SK-N-SH (cell line): Measurements from ENCODE around the gene MYL12A.

ENCODE experiments used
- CHD2 ChIP-seq: fragments of 150-350 bp; IDR thresholded peaks from 2 replicates; pipeline ENCODE4 v1.6.1; 2018; ENCODE audit warnings: low read length; ENCODE audit not compliant: partially characterized antibody
- ELF1 ChIP-seq: IDR thresholded peaks from 2 replicates; pipeline ENCODE4 v1.4.0; 2012
- EP300 ChIP-seq, 2 experiments: IDR thresholded peaks; 2 replicates each; pipeline versions ENCODE4 v1.4.0 to v1.6.1; 2012; ENCODE audit warnings: borderline replicate concordance in 1 of 2, low read depth in 1 of 2, low read length in 1 of 2
- EZH2phosphoT487 ChIP-seq: fragments of 200-600 bp; sonication (generic); IDR thresholded peaks from 2 replicates; pipeline ENCODE4 v1.6.1; 2017; ENCODE audit warnings: low read depth, mixed run types, mild to moderate bottlenecking, antibody characterized with exemption, moderate library complexity, borderline replicate concordance
- JUND ChIP-seq: IDR thresholded peaks from 2 replicates; pipeline ENCODE4 v1.4.0; 2012
- MEF2A ChIP-seq: IDR thresholded peaks from 2 replicates; pipeline ENCODE4 v1.4.0; 2012; ENCODE audit warnings: low read depth, borderline replicate concordance
- RFX5 ChIP-seq: IDR thresholded peaks from 2 replicates; pipeline ENCODE4 v1.6.1; 2012; ENCODE audit warnings: mild to moderate bottlenecking, improper control_type of control experiment, low read length
- RXRA ChIP-seq: IDR thresholded peaks from 2 replicates; pipeline ENCODE4 v1.4.0; 2012; ENCODE audit warnings: low read depth, mild to moderate bottlenecking, borderline replicate concordance
- TCF12 ChIP-seq: IDR thresholded peaks from 2 replicates; pipeline ENCODE4 v1.4.0; 2012
- USF2 ChIP-seq: fragments of 150-350 bp; IDR thresholded peaks from 2 replicates; pipeline ENCODE4 v1.6.1; 2017; ENCODE audit warnings: antibody characterized with exemption, low read length, low read depth, borderline replicate concordance
- TF ChIP-seq, protein P1 (sequence below): fragments of 200-600 bp; sonication (generic); IDR thresholded peaks from 2 replicates; pipeline ENCODE4 v1.6.1; 2017; ENCODE audit warnings: antibody characterized with exemption, mild to moderate bottlenecking, moderate library complexity
- TF ChIP-seq, protein P2 (sequence below): IDR thresholded peaks from 2 replicates; pipeline ENCODE4 v1.4.0; 2012; ENCODE audit warnings: low read depth, borderline replicate concordance
- TF ChIP-seq, protein P3 (sequence below): IDR thresholded peaks from 2 replicates; pipeline ENCODE4 v1.6.1; 2012; ENCODE audit warnings: mild to moderate bottlenecking, low read depth, low read length, moderate library complexity

DNA sequence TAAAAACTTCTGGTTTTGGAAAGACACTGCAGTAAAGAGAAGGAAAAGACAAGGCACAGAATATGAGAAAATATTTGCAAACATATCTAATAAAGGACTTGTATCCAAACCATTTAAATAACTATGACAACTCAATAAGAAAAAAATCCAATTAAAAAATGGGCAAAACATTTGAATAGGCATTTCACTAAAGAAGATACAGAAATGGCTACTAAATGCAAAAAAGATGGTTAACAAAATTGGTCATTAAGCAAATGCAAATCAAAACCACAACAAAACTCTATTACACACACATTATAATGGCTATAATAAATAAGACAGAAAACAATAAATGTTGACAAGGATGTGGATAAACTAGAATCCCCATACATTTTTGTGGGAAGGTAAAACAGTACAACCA, 42.4 kb upstream of the MYL12A start:
- TF ChIP-seq, protein P1, sequence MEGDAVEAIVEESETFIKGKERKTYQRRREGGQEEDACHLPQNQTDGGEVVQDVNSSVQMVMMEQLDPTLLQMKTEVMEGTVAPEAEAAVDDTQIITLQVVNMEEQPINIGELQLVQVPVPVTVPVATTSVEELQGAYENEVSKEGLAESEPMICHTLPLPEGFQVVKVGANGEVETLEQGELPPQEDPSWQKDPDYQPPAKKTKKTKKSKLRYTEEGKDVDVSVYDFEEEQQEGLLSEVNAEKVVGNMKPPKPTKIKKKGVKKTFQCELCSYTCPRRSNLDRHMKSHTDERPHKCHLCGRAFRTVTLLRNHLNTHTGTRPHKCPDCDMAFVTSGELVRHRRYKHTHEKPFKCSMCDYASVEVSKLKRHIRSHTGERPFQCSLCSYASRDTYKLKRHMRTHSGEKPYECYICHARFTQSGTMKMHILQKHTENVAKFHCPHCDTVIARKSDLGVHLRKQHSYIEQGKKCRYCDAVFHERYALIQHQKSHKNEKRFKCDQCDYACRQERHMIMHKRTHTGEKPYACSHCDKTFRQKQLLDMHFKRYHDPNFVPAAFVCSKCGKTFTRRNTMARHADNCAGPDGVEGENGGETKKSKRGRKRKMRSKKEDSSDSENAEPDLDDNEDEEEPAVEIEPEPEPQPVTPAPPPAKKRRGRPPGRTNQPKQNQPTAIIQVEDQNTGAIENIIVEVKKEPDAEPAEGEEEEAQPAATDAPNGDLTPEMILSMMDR = no peak
- TF ChIP-seq, protein P2, sequence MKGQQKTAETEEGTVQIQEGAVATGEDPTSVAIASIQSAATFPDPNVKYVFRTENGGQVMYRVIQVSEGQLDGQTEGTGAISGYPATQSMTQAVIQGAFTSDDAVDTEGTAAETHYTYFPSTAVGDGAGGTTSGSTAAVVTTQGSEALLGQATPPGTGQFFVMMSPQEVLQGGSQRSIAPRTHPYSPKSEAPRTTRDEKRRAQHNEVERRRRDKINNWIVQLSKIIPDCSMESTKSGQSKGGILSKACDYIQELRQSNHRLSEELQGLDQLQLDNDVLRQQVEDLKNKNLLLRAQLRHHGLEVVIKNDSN = no peak
- TF ChIP-seq USF2 (no peak), EP300 (IDR thresholded peaks at IDR 0.05; ENCODE audit: borderline replicate concordance in 1 of 2, low read depth in 1 of 2, low read length in 1 of 2) (no peak), RFX5 (no peak), ELF1 (no peak), CHD2 (no peak), RXRA (no peak), TCF12 (no peak), JUND (no peak), EZH2phosphoT487 (no peak), MEF2A (no peak)
- TF ChIP-seq, protein P3, sequence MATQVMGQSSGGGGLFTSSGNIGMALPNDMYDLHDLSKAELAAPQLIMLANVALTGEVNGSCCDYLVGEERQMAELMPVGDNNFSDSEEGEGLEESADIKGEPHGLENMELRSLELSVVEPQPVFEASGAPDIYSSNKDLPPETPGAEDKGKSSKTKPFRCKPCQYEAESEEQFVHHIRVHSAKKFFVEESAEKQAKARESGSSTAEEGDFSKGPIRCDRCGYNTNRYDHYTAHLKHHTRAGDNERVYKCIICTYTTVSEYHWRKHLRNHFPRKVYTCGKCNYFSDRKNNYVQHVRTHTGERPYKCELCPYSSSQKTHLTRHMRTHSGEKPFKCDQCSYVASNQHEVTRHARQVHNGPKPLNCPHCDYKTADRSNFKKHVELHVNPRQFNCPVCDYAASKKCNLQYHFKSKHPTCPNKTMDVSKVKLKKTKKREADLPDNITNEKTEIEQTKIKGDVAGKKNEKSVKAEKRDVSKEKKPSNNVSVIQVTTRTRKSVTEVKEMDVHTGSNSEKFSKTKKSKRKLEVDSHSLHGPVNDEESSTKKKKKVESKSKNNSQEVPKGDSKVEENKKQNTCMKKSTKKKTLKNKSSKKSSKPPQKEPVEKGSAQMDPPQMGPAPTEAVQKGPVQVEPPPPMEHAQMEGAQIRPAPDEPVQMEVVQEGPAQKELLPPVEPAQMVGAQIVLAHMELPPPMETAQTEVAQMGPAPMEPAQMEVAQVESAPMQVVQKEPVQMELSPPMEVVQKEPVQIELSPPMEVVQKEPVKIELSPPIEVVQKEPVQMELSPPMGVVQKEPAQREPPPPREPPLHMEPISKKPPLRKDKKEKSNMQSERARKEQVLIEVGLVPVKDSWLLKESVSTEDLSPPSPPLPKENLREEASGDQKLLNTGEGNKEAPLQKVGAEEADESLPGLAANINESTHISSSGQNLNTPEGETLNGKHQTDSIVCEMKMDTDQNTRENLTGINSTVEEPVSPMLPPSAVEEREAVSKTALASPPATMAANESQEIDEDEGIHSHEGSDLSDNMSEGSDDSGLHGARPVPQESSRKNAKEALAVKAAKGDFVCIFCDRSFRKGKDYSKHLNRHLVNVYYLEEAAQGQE = no peak
